Measurements from ENCODE around the gene LLGL1.

DNA sequence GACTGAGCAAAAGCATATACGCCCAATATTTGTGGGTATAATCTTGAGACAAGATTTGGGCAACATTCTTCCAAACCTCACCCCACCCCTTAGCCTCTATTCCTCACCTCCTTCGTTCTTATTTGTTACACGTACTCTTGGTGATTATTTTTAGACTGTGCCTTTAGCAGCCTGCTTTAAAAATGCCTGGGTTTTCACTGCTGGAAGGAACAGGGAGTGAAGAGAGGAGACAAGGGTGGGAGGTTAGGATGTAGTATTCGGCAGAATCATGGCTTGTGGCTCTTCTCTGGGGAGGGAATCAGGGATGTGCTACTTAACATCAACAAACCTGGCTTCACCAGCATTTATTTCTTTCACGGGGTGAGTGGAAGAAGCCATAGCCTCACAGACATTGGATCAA lies 30.2 kb upstream of the LLGL1 start:
- TF ChIP-seq, protein P1, sequence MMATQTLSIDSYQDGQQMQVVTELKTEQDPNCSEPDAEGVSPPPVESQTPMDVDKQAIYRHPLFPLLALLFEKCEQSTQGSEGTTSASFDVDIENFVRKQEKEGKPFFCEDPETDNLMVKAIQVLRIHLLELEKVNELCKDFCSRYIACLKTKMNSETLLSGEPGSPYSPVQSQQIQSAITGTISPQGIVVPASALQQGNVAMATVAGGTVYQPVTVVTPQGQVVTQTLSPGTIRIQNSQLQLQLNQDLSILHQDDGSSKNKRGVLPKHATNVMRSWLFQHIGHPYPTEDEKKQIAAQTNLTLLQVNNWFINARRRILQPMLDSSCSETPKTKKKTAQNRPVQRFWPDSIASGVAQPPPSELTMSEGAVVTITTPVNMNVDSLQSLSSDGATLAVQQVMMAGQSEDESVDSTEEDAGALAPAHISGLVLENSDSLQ (IDR thresholded peaks at IDR 0.05): no peak
- TF ChIP-seq FOXM1 (IDR thresholded peaks at IDR 0.05; ENCODE audit: borderline replicate concordance) (no peak), HDGF (IDR thresholded peaks at IDR 0.05; ENCODE audit: borderline replicate concordance) (no peak), SP1 (IDR thresholded peaks at IDR 0.05) (no peak)
